M059J (cell line): ENCODE measurements around the gene MYH9. TPM values are rescaled to one million over a fixed set of nuclear protein-coding genes. Genes with fewer than 3 reads are reported as not detected.

Experiments
- DNase-seq: peaks from one replicate; pipeline ENCODE4 v3.0.0-alpha.2; 2012; ENCODE audit warnings: low read depth
- total RNA-seq: library from RNA; depleted of rRNA; stranded (reverse); fragments of >200 nt; shearing (Covaris generic); gene quantifications from 2 replicates; pipeline ENCODE4 v1.2.3, GENCODE V29; 2014

MYH9 gene
- total RNA-seq, 1 experiment from 2014 or later, result 320 TPM

GRCh38 chr22:36386351-36386899 is 1.3 kb downstream of the MYH9 start:
- DNase-seq, result peak; percentile 84

GRCh38 chr22:36385491-36386350 is 2.0 kb downstream of the MYH9 start:
- no peak for DNase-seq

GRCh38 chr22:36384766-36385481 is 2.8 kb downstream of the MYH9 start:
- peak; percentile 46 for DNase-seq

- DNase-seq, result peak; percentile 95
Observed at GRCh38 chr22:36383110-36383581, 4.6 kb downstream of the MYH9 start.

- no peak for DNase-seq
Observed at GRCh38 chr22:36381513-36382128, 6.1 kb downstream of the MYH9 start.

- DNase-seq, result peak; percentile 55
Observed at GRCh38 chr22:36379593-36380361, 8.0 kb downstream of the MYH9 start.

GRCh38 chr22:36378869-36379217 is 8.9 kb downstream of the MYH9 start:
- no peak for DNase-seq

- DNase-seq, result no peak
Observed at GRCh38 chr22:36378080-36378868, 9.5 kb downstream of the MYH9 start.

GRCh38 chr22:36377022-36377631 is 10.6 kb downstream of the MYH9 start:
- no peak for DNase-seq

- DNase-seq, result no peak
Observed at GRCh38 chr22:36376265-36376664, 11.5 kb downstream of the MYH9 start.

GRCh38 chr22:36375071-36375980 is 12.4 kb downstream of the MYH9 start:
- peak; percentile 69 for DNase-seq

GRCh38 chr22:36374603-36375024 is 13.2 kb downstream of the MYH9 start:
- peak; percentile 90 for DNase-seq

GRCh38 chr22:36373258-36373579 is 14.5 kb downstream of the MYH9 start:
- DNase-seq, result no peak

GRCh38 chr22:36371920-36372319 is 15.8 kb downstream of the MYH9 start:
- DNase-seq, result no peak

GRCh38 chr22:36369922-36370791 is 17.6 kb downstream of the MYH9 start:
- DNase-seq, result peak; percentile 62

- DNase-seq, result peak; percentile 67
Observed at GRCh38 chr22:36369004-36369921, 18.5 kb downstream of the MYH9 start.

- peak; percentile 92 for DNase-seq
Observed at GRCh38 chr22:36368359-36368983, 19.3 kb downstream of the MYH9 start.
